Right lobe of liver (tissue), 4 donors: ENCODE measurements around the gene MFAP2.

Experiments used
- POLR2A ChIP-seq: fragments of 450-650 bp; IDR thresholded peaks from one replicate; pipeline ENCODE4 v1.6.1; 2017; ENCODE audit warnings: antibody characterized with exemption, mild to moderate bottlenecking
- TF ChIP-seq, protein P1 (sequence below), 4 donors: fragments of 200-600 bp in 3 of 4; fragments of 450-650 bp in 1 of 4; IDR thresholded peaks; one replicate each; pipeline versions ENCODE4 v1.5.1 to v1.8.0; 2016 to 2022; ENCODE audit warnings: antibody characterized with exemption in 4 of 4, mild to moderate bottlenecking in 2 of 4
- donor health status: DM: no; HTN: no; CAD: no.
- donor health status: DM: no; HTN: no; CAD: no.
- donor health status: DM: no; HTN: yes; CAD: no.

- TF ChIP-seq, protein P1, sequence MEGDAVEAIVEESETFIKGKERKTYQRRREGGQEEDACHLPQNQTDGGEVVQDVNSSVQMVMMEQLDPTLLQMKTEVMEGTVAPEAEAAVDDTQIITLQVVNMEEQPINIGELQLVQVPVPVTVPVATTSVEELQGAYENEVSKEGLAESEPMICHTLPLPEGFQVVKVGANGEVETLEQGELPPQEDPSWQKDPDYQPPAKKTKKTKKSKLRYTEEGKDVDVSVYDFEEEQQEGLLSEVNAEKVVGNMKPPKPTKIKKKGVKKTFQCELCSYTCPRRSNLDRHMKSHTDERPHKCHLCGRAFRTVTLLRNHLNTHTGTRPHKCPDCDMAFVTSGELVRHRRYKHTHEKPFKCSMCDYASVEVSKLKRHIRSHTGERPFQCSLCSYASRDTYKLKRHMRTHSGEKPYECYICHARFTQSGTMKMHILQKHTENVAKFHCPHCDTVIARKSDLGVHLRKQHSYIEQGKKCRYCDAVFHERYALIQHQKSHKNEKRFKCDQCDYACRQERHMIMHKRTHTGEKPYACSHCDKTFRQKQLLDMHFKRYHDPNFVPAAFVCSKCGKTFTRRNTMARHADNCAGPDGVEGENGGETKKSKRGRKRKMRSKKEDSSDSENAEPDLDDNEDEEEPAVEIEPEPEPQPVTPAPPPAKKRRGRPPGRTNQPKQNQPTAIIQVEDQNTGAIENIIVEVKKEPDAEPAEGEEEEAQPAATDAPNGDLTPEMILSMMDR (IDR thresholded peaks at IDR 0.05), result no peak
- TF ChIP-seq POLR2A, result no peak
These were observed 23.6 kb downstream of the MFAP2 start for GRCh38 chr1:16956775-16957174.
